ENCODE data around the gene CFAP61.

DNA sequence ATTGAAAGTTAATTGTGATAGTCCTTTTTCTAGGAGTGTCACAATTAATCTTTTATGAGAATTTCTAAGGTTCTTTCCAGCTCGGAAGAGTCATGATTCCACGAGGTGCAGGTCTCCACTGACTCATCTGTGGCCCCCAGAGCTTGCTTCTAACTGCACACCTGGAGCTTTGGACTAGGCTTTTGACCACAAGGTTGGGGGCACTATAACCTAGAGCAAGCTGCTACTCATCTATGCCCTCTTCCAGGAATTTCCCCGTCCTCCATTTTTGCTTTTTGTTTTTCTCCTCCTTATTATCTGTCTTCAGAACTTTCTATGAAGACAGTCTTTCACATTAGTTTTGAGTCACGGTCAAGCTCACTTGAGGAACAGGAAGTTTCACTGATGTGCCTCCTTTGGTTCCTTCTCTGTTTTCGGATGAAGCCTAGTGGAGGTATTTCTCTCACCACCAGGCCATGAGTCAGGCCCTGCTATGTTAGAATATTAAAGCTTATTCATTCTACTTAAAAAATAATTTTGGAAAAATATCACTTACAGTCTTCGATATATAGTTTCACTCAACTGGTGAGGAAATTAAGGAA lies 196.4 kb downstream of the CFAP61 start:
- no peak for TF ChIP-seq ZNF335 (tag by site-specific recombination; conservative IDR thresholded peaks at IDR 0.05)
- TF ChIP-seq ZNF76 (tag by site-specific recombination; IDR thresholded peaks at IDR 0.05; ENCODE audit: borderline replicate concordance, low read depth) = no peak
- TF ChIP-seq KLF1 (tag by site-specific recombination; IDR thresholded peaks at IDR 0.05) = no peak
- no peak for TF ChIP-seq ZNF510 (tag by site-specific recombination; IDR thresholded peaks at IDR 0.05; ENCODE audit: insufficient replicate concordance)
- TF ChIP-seq IKZF3 (tag by site-specific recombination; IDR thresholded peaks at IDR 0.05) = no peak
- TF ChIP-seq ATF2 (tag by site-specific recombination; IDR thresholded peaks at IDR 0.05; ENCODE audit: low read depth) = no peak
- no peak for TF ChIP-seq ZNF324 (tag by site-specific recombination; IDR thresholded peaks at IDR 0.05)
- TF ChIP-seq ZBTB11 (tag by site-specific recombination; conservative IDR thresholded peaks at IDR 0.05; ENCODE audit: low read depth) = no peak
- TF ChIP-seq, protein P1, sequence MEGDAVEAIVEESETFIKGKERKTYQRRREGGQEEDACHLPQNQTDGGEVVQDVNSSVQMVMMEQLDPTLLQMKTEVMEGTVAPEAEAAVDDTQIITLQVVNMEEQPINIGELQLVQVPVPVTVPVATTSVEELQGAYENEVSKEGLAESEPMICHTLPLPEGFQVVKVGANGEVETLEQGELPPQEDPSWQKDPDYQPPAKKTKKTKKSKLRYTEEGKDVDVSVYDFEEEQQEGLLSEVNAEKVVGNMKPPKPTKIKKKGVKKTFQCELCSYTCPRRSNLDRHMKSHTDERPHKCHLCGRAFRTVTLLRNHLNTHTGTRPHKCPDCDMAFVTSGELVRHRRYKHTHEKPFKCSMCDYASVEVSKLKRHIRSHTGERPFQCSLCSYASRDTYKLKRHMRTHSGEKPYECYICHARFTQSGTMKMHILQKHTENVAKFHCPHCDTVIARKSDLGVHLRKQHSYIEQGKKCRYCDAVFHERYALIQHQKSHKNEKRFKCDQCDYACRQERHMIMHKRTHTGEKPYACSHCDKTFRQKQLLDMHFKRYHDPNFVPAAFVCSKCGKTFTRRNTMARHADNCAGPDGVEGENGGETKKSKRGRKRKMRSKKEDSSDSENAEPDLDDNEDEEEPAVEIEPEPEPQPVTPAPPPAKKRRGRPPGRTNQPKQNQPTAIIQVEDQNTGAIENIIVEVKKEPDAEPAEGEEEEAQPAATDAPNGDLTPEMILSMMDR (tag by site-specific recombination; IDR thresholded peaks at IDR 0.05) = no peak
- TF ChIP-seq ZNF24 (tag by site-specific recombination; IDR thresholded peaks at IDR 0.05) = no peak
- no peak for TF ChIP-seq ZNF112 (tag by site-specific recombination; IDR thresholded peaks at IDR 0.05)
- no peak for TF ChIP-seq ZNF596 (tag by site-specific recombination; IDR thresholded peaks at IDR 0.05)
- no peak for TF ChIP-seq ZNF121 (tag by site-specific recombination; IDR thresholded peaks at IDR 0.05)
